Prostate gland (tissue), 2 donors: ENCODE measurements around the gene PANX1. TPM values are rescaled to one million over a fixed set of nuclear protein-coding genes. Genes with fewer than 3 reads are reported as not detected.

Experiments used
- DNase-seq: peaks from one replicate; pipeline ENCODE4 v3.0.0-alpha.2; 2019; ENCODE audit warnings: low spot score
- H3K27ac ChIP-seq, 2 donors: fragments of 200-600 bp; sonication (generic); 2 replicates each; pipeline ENCODE4 v1.5.1; 2017 to 2019
- H3K27me3 ChIP-seq: fragments of 200-600 bp; sonication (generic); replicated peaks from 2 replicates; pipeline ENCODE4 v1.5.1; 2019; ENCODE audit not compliant: insufficient read depth
- H3K36me3 ChIP-seq, 2 donors: fragments of 200-600 bp; sonication (generic); 1 replicate in 1 of 2; 2 replicates in 1 of 2; pipeline versions ENCODE4 v1.5.1 to v1.8.1; 2017 to 2019
- H3K4me1 ChIP-seq: fragments of 200-600 bp; sonication (generic); replicated peaks from 2 replicates; pipeline ENCODE4 v1.5.1; 2019
- H3K4me3 ChIP-seq, 2 donors: fragments of 200-600 bp; sonication (generic); 2 replicates each; pipeline ENCODE4 v1.5.1; 2017 to 2019
- H3K9me3 ChIP-seq: fragments of 200-600 bp; sonication (generic); 2 replicates; pipeline ENCODE4 v1.5.1; 2017
- CTCF ChIP-seq, 4 experiments: fragments of 200-600 bp in 2 of 4; fragments of 450-650 bp in 2 of 4; sonication (generic) in 2 of 4; IDR thresholded peaks; 1 replicate in 3 of 4; 2 replicates in 1 of 4; pipeline ENCODE4 v1.5.1; 2016 to 2019; ENCODE audit warnings: antibody characterized with exemption in 4 of 4, mild to moderate bottlenecking in 2 of 4, moderate library complexity in 2 of 4
- POLR2A ChIP-seq: fragments of 450-650 bp; IDR thresholded peaks from one replicate; pipeline ENCODE4 v1.6.1; 2016; ENCODE audit warnings: antibody characterized with exemption, mild to moderate bottlenecking
- POLR2AphosphoS5 ChIP-seq: sonication (generic); formaldehyde crosslinking; IDR thresholded peaks from one replicate; pipeline ENCODE4 v1.6.1; 2017; ENCODE audit warnings: antibody characterized with exemption
- WGBS: methylation state at CpG from one replicate; pipeline ENCODE4 v1.1.5; 2018; 5-methylcytosine and 5-hydroxymethylcytosine counted together
- intact Hi-C: fragments of 100-400 bp; cut with DNase I; formaldehyde crosslinking; loops from one replicate; pipeline ENCODE4 v1.14.2; 2022
- total RNA-seq, 2 donors: library from RNA; depleted of rRNA; stranded (reverse); fragments of >200 nt; gene quantifications; one replicate each; pipeline ENCODE4 v1.1.0, GENCODE V29; 2016

The PANX1 gene
- total RNA-seq, 2 donors from 2014 or later = 12.9 to 51.2 TPM

DNA sequence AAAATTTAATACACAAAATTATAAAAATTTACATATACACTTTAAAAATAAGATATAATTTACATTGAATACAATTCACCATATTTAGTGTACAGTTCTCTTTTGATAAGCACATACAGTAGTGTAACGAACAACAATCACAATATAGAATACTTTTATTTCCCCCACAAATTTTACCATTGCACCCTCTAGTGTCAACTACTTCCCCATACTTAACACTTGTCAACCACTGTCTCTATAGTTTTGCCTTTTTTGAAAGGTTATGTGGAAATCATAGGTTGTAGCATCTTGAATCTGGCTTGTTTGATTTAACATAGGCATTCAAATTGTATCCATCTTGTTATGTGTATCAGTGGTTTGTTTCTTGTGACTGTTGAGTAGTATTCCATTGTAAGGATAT, 21.3 kb upstream of the PANX1 start:
- Histone ChIP-seq H3K36me3 (no peaks in the 10 kb centered on the region), H3K27ac (no peak overlapping the region), H3K4me3 (no peak overlapping the region), H3K27me3 (no peaks in the 10 kb centered on the region), H3K9me3 (no peaks in the 10 kb centered on the region), H3K4me1 (no peaks in the 10 kb centered on the region)
- no peak for TF ChIP-seq POLR2A
- no peak for TF ChIP-seq CTCF (IDR thresholded peaks at IDR 0.05)
- no peak for TF ChIP-seq POLR2AphosphoS5
- DNase-seq = no peak
- WGBS = 83% methylated on average over 1 of the region's 1 CpG
- intact Hi-C loops = no loop called here

- H3K27me3 ChIP-seq = no peaks in the 10 kb centered on the region
- H3K4me3 ChIP-seq = no peak overlapping the region
- WGBS = 78% methylated on average over 3 of the region's 3 CpGs
- TF ChIP-seq POLR2A = no peak
- no peak for TF ChIP-seq CTCF (IDR thresholded peaks at IDR 0.05)
- TF ChIP-seq POLR2AphosphoS5 = no peak
- no peak for DNase-seq
- no peaks in the 10 kb centered on the region for H3K36me3 ChIP-seq
- H3K9me3 ChIP-seq = no peaks in the 10 kb centered on the region
- H3K4me1 ChIP-seq = no peaks in the 10 kb centered on the region
- intact Hi-C loops = no loop called here
- no peak overlapping the region for H3K27ac ChIP-seq
These were observed 17.4 kb upstream of the PANX1 start for GRCh38 chr11:94111241-94111640.

GRCh38 chr11:94111660-94112059, 17.0 kb upstream of the PANX1 start:
- intact Hi-C loops = no loop called here
- H3K4me1 ChIP-seq = no peaks in the 10 kb centered on the region
- H3K4me3 ChIP-seq = no peak overlapping the region
- no peaks in the 10 kb centered on the region for H3K36me3 ChIP-seq
- DNase-seq = no peak
- H3K27ac ChIP-seq = no peak overlapping the region
- TF ChIP-seq POLR2AphosphoS5 (no peak), POLR2A (no peak), CTCF (IDR thresholded peaks at IDR 0.05) (no peak)
- H3K9me3 ChIP-seq = no peaks in the 10 kb centered on the region
- 35% methylated on average over 3 of the region's 3 CpGs for WGBS
- H3K27me3 ChIP-seq = no peaks in the 10 kb centered on the region

- no peak overlapping the region for H3K27ac ChIP-seq
- no peaks in the 10 kb centered on the region for H3K4me1 ChIP-seq
- TF ChIP-seq POLR2A = no peak
- no peak for TF ChIP-seq CTCF (IDR thresholded peaks at IDR 0.05)
- no peak for TF ChIP-seq POLR2AphosphoS5
- intact Hi-C loops = no loop called here
- H3K36me3 ChIP-seq = no peaks in the 10 kb centered on the region
- H3K9me3 ChIP-seq = no peaks in the 10 kb centered on the region
- no peak overlapping the region for H3K4me3 ChIP-seq
- H3K27me3 ChIP-seq = no peaks in the 10 kb centered on the region
- no peak for DNase-seq
- WGBS = 18% methylated on average over 1 of the region's 1 CpG
These were observed 16.3 kb upstream of the PANX1 start for GRCh38 chr11:94112206-94112953.

DNA sequence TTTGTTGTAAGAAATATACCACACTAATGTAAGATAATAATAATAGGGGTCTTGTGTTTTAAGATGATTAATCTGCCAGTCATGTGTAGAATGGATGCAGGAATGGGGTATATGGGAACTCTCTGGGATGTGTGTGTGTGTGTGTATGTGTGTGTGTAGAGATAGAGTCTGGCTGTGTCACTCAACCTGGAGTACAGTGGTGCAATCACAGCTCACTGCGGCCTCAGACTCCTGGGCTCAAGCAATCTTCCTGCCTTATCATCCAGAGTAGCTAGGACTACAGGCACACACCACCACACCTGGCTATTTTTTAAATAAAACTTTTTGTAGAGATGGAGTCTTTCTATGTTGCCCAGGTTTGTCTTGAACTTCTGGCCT, 11.5 kb upstream of the PANX1 start:
- WGBS = 90% methylated on average over 1 of the region's 1 CpG
- Histone ChIP-seq H3K4me1 (no peaks in the 10 kb centered on the region), H3K4me3 (no peak overlapping the region), H3K36me3 (no peaks in the 10 kb centered on the region), H3K27ac (no peak overlapping the region), H3K9me3 (no peaks in the 10 kb centered on the region), H3K27me3 (no peaks in the 10 kb centered on the region)
- TF ChIP-seq CTCF (IDR thresholded peaks at IDR 0.05) (no peak), POLR2A (no peak)
- intact Hi-C loops = no loop called here
- no peak for DNase-seq
